SW 1271 (cell line): ENCODE data around the gene EXOC4.
"Not testable (repeated sequence)": the region's sequence is repeated elsewhere in the genome, so short reads cannot be mapped to it uniquely, and the experiment has no call there.

Experiments
- DNase-seq, 2 experiments: peaks; one replicate each; lab custom pipeline; 2025; lab: John Stamatoyannopoulos, UW

The EXOC4 gene

DNA sequence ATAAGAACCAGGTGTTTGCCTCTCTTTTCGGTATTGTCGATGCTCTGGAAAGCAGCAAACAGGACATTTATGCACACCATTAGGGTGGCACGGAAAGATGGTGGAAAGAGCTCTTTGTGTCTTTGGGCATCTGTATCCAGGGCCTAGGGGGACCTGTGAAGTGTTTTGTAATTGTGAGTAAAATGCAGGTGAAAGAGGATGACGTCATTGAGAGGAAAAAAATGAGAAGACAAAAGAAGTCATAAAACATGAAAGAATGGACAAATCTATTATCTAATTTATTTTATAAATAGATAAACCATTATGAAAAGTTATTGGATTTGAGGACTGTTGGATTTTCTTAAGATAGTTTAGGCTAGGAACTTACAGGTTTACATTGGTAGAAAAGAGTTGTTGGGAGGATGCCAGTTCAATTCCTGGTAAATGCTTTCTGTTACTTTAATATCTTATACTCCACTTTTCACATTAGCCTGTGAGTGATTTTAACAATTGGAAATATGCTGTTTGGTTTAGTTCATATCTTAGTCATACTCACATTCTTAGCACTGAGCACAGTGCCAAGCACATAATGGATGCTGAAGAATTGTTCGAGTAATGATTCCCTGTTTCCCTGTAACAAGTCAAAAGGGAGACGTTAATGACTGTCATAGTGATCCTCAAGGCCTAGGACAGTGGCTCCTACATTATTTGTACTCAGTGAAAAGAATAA is 62.6 kb downstream of the EXOC4 start:
- DNase-seq = no peak

DNA sequence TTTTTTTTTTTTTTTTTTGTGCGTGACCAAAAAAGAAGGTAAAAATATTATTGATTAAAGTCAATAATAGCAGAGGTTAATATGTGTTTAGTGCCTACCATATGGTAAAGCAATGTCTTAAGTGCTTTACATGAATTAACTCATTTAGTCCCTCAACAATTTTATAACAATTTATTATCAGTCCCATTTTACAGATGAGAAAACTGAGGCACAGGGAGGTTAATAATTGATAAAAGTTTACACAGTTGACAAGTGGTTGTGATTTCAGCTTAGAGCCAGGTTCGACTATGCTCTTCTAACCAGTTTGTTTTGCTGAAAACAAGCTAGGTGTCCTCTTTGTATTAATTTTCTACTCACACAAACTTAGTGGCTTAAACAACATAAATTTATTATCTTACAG is 67.0 kb downstream of the EXOC4 start:
- DNase-seq = no peak

DNA sequence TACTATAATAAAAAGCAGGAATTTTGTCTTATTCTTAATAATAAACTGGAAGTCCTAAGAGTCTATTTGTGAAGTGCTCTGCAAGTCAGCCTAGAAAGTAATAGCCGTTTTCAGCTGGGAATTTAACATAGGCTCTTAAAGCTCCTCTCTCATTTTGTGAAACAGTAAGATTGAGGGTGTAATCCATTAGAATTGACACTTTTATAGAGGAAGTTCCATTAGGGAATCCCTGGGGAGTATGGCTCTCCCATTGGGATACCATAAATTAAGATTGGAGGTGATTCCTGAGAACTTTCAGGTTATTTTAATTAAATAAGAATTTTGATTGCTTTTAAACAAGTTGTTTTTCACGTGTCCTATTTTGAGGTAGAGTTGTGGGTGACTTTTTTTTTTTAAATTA is 68.0 kb downstream of the EXOC4 start:
- no peak for DNase-seq

DNA sequence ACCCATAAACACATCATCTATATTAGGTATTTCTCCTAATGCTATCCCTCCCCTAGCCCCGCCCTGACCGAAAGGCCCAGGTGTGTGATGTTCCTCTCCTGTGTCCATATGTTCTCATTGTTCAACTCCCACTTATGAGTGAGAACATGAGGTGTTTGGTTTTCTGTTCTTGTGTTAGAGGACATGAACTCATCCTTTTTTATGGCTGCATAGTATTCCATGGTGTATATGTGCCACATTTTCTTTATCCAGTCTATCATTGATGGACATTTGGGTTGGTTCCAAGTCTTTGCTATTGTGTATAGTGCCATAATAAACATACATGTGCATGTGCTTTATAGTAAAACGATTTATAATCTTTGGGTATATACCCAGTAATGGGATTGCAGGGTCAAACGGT is 68.5 kb downstream of the EXOC4 start:
- DNase-seq = not testable (repeated sequence)

DNA sequence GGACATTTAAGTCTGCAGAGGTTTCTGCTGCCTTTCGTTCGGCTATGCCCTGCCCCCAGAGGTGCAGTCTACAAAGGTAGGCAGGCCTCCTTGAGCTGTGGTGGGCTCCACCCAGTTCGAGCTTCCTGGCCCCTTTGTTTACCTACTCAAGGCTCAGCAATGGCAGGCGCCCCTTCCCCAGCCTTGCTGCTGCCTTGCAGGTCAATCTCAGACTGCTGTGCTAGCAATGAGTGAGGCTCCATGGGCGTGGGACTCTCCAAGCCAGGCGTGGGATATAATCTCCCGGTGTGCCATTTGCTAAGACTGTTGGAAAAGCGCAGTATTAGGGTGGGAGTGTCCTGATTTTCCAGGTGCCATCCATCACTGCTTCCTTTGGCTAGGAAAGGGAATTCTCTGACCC is 73.9 kb downstream of the EXOC4 start:
- DNase-seq = not testable (repeated sequence)

DNA sequence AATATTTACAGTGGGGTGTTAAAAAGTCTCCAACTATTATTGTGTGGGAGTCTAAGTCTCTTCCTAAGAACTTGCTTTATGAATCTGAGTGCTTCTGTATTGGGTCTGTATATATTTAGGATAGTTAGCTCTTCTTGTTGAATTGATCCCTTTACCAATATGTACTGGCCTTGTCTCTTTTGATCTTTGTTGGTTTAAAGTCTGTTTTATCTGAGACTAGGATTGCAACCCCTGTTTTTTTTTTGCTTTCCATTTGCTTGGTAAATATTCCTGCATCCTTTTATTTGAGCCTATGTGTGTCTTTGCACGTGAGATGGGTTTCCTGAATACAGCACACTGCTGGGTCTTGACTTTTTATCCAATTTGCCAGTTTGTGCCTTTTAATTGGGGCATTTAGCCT is 75.1 kb downstream of the EXOC4 start:
- DNase-seq = not testable (repeated sequence)

DNA sequence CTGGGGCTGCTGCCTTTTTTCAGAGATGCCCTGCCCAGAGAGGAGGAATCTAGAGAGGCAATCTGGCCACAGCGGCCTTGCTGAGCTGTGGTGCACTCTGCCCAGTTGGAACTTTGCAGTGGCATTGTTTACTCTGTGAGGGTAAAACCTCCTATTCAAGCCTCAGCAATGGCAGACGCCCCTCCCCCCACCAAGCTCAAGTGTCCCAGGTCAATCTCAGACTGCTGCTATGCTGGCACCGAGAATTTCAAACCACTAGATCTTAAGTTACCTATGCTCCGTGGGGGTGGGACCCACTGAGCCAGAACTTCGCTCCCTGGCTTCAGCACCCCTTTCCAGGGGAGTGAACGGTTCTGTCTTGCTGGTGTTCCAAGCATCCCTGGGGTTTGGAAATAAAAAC is 77.2 kb downstream of the EXOC4 start:
- no peak for DNase-seq

DNA sequence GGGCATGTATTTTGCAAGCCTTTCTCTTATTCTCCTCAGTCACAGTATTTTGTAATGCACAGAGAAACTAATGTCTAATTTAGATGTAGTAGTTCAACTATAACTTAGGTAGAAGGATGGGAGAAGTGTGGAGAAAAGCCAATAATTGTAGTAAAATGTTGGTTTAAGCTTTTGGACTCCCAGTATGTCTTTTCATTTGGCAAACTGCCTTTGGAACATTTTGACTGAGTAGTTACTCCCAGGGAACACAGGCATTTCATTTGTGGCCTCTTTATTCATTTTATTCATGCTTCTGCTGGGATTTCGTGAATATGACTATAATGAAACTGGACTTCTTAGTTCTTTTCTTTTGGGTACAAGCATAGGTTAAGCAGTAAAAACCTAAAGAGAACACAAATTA is 79.0 kb downstream of the EXOC4 start:
- DNase-seq = no peak

DNA sequence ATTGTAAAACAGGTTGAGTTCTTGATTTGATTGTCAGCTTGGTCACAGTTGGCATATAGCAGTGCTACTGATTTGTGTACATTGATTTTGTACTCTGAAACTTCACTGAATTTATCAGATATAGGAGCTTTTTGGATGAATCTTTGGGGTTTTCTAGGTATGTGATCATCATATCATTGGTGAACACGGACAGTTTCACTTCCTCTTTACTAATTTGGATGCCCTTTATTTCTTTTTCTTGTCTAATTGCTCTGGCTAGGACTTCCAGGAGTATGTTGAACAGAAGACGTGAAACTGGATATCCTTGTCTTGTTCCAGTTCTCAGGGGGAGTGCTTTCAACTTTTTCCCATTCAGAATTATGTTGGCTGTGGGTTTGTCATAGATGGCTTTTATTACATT is 86.9 kb downstream of the EXOC4 start:
- no peak for DNase-seq

DNA sequence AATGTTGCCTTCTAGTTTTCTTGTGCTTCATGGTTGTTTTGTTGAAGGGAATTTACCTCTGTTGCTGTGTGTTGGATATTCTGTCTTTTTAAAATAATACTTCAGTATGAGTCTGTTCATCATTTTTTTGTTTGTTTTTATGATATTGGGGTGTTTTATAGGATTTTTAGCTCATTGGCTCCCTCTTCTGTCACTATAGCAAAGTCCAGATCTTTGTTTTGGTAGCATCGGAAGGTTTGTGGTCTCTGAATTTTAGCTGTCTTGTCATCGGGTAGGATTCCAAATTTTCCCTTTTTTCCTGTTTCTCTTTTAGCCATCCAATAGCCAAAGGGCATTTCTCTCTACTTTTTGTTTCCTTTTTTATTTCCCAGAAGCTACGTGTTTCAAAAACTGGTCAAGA is 91.4 kb downstream of the EXOC4 start:
- DNase-seq = peak in 1 of 2 experiments; percentile 11

DNA sequence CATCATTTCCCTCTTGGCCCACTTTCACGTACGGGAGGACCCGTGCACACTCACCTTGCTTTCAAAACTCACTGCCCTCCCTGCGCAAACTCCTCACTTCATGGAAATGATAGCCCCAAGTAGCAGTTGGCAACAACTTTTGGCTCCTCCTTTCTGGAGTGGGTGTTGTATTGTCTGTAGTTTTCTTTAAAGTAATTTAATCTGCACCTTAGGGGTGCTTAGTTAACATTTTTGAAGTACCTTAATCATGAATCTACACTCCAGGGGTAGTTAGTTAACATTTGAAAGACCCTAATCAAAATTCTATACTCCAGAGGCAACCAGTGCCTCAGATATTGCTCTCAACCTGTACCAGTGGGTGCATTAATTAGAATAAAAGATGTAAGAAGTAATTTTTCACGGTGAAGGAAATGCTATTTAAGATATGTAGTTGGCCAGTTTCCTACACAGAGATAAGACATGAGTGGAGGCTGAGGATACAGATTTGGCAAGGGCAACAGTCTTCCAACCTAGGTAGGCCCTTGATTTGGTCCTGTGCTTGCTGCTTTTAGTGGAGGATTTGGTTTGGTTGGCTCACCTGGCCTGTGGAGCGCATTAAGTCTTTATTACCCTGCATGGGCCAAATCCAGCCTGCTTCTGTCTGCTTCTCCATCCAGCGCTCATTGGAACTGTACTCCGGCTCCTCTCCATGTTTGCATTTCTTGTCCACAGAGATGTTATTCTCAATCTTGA is 93.0 kb downstream of the EXOC4 start:
- DNase-seq = no peak

DNA sequence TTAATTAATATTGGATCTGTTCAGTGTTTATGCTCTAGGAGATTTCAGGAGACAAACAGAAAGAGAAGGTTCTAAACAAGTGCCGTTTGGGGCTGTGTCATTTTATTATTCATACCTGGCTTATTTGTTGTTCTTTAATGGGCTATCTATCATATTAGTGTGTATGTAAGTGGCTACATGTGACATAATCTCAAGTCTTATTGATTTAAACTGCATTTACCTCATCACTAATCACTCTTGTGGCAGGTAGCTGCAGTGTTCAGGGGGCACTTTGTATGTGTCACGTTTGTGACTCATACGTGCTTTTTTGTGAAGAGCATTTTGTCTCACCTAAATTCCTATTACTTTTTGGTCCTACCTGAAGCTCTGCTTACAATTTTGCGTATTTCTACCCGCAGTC is 95.4 kb downstream of the EXOC4 start:
- DNase-seq = no peak

DNA sequence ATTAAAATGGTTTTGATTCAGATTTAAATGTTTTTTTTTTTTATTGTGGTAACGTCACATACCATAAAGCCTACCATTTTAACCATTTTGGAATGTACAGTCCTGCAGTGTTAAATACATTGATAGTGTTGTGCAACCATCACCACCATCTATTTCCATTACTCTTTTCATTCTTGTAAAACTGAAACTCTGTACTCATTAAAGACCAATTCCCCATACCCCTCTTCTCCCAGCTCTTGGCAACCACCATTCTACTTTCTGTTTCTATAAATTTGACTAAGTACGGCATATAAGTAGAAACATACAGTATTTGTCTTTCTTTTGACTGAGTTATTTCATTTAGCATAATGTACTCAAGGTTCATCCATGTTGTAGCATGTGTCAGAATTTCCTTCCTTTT is 96.2 kb downstream of the EXOC4 start:
- DNase-seq = no peak

DNA sequence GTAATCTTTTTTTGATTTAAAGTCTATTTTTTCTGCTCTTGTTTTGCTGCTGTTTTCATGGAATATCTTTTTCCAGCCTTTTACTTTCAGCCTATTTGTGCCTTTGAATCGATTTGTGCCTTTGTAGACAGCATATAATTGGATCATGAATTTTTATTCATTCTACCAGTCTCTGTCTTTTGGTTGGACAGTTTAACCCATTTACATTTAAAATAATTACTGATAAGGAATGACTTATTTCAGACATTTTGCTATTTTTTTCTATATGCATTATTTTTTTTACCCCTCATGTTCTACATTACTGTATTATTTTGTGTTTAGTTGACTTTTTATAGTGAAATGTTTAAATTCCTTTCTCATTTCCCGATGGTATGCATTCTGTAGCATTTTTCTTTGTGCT is 99.6 kb downstream of the EXOC4 start:
- no peak for DNase-seq

DNA sequence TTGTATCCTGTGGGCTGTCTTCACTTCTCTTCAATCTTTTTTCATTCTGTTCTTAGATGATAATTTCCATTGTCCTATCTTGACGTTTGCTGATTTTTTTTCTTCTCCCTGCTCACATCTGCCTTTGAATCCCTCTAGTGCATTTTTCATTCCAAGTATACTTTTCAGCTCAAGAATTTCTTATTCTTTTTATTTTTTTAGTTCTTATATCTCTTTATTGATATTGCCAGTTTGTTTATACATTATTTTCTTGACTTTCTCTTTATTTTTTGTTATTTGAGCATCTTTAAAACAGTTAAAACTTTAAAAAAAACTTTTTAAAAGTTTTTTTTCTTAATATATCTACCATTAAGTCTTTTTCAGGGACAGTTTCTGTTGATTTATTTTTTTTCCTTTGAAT is 100.9 kb downstream of the EXOC4 start:
- no peak for DNase-seq

DNA sequence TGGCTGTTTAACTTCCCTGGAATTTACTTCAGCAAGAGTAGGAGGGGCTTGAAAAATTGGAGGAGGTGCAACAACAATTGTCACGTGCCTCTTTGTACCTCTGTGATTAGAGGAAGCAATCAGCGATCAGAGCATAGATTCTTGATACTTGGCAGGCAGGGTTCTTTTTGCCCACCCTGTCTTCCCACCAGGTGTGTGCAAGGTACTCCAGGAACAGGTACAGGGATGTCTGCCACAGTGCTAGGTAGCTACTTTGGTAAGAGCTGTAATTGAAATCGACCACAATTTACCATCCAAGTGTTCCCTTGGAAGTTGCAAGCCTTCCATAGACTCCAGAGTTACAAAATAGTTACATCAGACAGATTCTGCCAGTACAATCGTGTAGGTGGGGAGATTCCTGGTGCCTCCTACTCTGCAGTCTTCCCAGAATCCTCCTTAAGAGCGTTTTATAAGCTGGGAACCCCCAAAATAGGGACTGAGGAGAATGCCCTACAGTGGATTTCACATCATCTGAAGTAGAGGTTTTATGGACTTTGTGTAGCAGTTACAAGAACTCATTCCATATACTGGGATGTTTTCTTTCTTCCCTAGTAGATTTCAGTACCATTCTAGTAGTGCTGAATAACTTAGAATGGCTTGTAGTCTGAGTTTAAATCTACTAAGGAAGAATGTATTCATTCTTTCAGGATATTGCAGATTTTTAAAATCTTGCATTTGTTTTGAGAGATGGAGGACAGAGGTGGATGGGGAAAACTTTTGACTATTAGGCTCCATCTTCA is 101.9 kb downstream of the EXOC4 start:
- DNase-seq = no peak

DNA sequence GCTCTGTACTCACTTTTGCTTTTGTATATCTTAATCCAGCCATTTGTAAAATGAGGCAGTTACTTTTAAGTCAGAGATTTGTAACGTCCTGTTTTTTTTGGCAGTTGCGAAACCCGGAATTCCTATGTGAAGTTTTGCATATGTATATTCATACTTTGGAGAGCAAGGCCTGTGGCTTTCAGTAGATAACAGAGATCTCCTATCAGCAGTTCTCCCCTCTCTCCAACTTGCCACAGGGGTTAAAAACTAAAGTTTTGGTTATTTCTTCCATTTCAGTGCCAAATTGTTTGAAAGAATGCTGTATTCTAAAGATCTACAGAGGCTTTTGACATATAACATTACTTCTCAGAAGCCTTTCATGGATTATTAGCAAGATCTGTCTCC is 102.4 kb downstream of the EXOC4 start:
- no peak for DNase-seq

DNA sequence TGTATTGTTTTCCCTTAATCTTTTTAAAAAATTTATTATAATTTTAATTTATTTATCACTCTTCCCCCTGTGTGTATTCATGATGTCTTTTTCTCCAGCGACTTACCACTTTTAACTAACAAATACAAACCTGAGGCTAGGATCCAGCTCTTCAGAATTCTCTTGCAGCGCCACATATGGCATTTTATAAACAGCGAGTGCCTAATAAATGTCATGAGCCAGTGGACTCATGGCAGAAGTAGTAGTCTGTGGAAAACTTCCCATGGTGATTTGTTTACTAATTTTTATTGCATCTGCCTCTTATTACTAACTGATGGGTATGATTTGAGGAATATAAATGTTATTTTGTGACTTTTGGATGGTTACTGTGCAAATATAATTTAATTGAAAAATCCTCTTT is 102.9 kb downstream of the EXOC4 start:
- DNase-seq = no peak

DNA sequence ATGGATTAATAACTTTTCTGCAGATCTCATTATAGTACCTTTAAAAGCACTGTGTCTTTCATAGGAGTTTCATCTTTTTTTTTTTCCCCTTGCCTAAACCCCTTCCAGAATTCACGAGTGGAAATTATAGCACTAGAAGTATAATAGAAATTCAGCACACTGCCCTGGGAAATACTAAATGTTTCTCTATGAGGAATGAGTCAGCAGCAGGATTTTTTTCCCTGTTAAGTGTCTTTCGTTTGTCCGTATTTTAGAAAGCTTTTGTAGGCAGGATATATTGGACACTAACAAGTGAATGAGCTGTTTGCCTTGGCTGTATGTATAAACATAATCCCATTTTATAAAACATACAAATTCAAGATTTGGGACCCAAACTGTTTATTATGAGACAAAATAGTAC is 105.8 kb downstream of the EXOC4 start:
- DNase-seq = no peak

DNA sequence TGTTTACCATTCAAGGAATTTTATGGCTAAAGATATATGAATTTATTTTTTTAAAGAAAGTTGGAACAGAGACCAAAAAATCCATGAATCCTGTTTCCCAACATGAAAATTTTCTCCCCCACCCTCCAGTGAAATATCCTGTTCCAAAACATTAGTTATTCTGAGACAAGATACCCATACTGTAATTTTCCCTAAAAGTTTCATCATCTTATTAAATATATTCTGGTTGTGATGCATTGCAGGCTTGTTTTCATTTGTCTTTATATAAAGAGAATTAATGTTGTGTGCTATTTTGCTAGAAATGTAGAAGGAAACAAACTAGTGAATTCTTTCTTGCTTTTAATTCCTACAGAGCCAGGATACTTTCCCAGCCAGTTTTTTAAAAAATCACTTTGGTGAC is 106.6 kb downstream of the EXOC4 start:
- DNase-seq = no peak

DNA sequence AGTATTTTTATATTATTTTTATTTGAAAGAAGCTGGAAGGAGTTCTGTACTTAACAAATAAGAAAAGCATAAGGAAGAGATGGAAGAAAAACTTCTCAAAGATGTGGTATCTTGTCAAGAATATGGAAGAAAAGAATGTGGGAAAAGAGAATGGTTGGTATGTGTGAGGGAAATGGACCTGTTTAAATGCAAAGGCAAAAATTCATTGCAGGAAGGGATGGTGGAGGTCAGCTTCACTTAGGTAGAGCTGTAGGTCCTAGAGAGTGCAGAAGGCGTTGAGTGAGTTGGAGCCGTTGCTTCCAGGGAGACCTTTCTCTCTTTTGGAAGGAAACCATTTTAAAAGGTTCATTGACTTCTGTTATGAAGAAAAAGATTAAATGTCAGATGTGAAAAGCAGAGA is 107.3 kb downstream of the EXOC4 start:
- no peak for DNase-seq

DNA sequence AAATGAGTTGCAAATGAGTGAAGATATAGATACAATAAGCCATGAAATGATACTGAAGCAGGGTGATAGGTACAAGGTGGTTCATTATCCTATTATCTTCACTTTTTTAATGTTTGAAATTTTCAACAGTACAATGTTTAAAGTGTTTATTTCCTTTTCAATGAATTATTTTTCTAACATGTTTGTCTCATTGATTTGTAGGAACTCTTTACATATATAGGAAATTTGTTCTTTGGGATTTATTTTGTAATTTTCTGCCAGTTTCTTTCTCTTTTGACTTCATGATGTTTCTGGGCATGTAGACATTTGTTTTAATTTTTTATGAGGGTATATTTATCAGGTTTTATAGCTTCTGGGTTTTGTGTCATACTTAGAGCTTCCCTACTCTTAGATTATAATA is 108.9 kb downstream of the EXOC4 start:
- no peak for DNase-seq
